ENCODE results near the gene SLCO3A1.

SLCO3A1 gene

GRCh38 chr15:92083190-92083589, 229.7 kb downstream of the SLCO3A1 start:
- DNase-seq: no peak
- Histone ChIP-seq H3K4me1 (peaks cover 10% of the 10 kb centered on the region), H3K4me3 (ENCODE audit: low read depth, low read length) (no peak overlapping the region), H3K9me3 (no peaks in the 10 kb centered on the region), H3K27me3 (no peaks in the 10 kb centered on the region), H3K36me3 (no peaks in the 10 kb centered on the region)
- no peak for TF ChIP-seq CTCF (IDR thresholded peaks at IDR 0.05; ENCODE audit: low read depth, low read length)

DNA sequence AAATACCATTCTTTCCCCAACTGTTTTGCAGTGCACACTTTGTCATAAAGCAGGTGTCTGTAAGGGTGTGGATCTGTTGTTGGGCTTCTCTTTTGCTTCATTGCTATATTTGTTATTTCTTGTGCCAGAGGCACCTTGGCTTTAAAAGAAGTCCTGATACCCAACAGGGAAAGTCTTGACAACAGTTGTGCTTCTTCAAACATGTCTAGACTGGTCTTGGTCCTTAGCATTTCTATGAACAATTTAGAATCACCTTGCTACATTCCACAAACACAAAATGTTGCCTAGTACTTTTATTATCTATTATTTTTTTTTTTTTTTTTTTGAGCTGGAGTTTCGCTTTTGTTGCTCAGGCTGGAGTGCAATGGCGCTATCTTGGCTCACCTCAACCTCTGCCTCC, 233.7 kb downstream of the SLCO3A1 start:
- H3K27me3 ChIP-seq: no peaks in the 10 kb centered on the region
- H3K4me3 ChIP-seq (ENCODE audit: low read depth, low read length): no peak overlapping the region
- H3K9me3 ChIP-seq: no peaks in the 10 kb centered on the region
- H3K36me3 ChIP-seq: no peaks in the 10 kb centered on the region
- TF ChIP-seq CTCF (IDR thresholded peaks at IDR 0.05; ENCODE audit: low read depth, low read length): no peak
- no peak for DNase-seq
- H3K4me1 ChIP-seq: no peaks in the 10 kb centered on the region; the same call in 1 of the 2 replicates

- Histone ChIP-seq H3K4me1 (no peaks in the 10 kb centered on the region; the same call in 1 of the 2 replicates), H3K27me3 (no peaks in the 10 kb centered on the region), H3K36me3 (no peaks in the 10 kb centered on the region), H3K9me3 (no peaks in the 10 kb centered on the region), H3K4me3 (ENCODE audit: low read depth, low read length) (no peak overlapping the region)
- peak; percentile 80 for DNase-seq
- TF ChIP-seq CTCF (IDR thresholded peaks at IDR 0.05; ENCODE audit: low read depth, low read length): peak; percentile 86
These were observed 237.7 kb downstream of the SLCO3A1 start for GRCh38 chr15:92091155-92091734.

GRCh38 chr15:92092289-92093105, 239.0 kb downstream of the SLCO3A1 start:
- TF ChIP-seq CTCF (IDR thresholded peaks at IDR 0.05; ENCODE audit: low read depth, low read length): no peak
- H3K4me1 ChIP-seq: no peaks in the 10 kb centered on the region; the same call in 1 of the 2 replicates
- no peaks in the 10 kb centered on the region for H3K27me3 ChIP-seq
- no peak overlapping the region for H3K4me3 ChIP-seq (ENCODE audit: low read depth, low read length)
- no peaks in the 10 kb centered on the region for H3K9me3 ChIP-seq
- no peaks in the 10 kb centered on the region for H3K36me3 ChIP-seq
- DNase-seq: no peak

DNA sequence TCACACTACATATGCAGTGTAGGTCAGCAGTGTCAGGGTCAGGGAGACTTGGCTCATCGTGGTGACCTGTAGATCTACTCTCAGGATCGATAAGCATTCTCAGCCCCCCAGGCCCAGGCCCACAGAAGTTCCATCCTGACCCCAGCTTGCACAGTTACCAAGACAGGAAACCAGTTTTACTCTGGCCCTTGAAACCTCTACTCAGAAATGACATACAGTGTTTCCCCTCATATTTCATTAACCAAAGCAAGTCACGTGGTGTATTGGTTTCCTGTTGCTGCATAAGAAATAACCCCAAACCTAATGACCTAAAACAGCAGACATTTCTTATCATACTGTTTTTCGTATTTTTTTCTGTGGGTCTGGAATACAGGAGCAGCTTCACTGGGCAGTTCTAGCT, 242.2 kb downstream of the SLCO3A1 start:
- H3K4me3 ChIP-seq (ENCODE audit: low read depth, low read length): no peak overlapping the region
- H3K9me3 ChIP-seq: no peaks in the 10 kb centered on the region
- no peak for TF ChIP-seq CTCF (IDR thresholded peaks at IDR 0.05; ENCODE audit: low read depth, low read length)
- H3K27me3 ChIP-seq: no peaks in the 10 kb centered on the region
- DNase-seq: no peak
- no peaks in the 10 kb centered on the region for H3K36me3 ChIP-seq
- H3K4me1 ChIP-seq: no peaks in the 10 kb centered on the region; the same call in 1 of the 2 replicates
